HT1080 (cell line): ENCODE results near the gene ATP13A2. TPM values are rescaled to one million over a fixed set of nuclear protein-coding genes. Genes with fewer than 3 reads are reported as not detected.
A peak's percentile ranks its signal among the peaks of the same experiment; 100 is the strongest.

Experiments
- DNase-seq: peaks from one replicate; pipeline ENCODE4 v3.0.0-alpha.2; 2015; ENCODE audit warnings: low read depth
- total RNA-seq: library from RNA; depleted of rRNA; stranded (reverse); fragments of >200 nt; shearing (Covaris generic); gene quantifications from 2 replicates; pipeline ENCODE4 v1.2.3, GENCODE V29; 2014

The ATP13A2 gene
- total RNA-seq, 1 experiment from 2014 or later: 46.9 TPM

DNA sequence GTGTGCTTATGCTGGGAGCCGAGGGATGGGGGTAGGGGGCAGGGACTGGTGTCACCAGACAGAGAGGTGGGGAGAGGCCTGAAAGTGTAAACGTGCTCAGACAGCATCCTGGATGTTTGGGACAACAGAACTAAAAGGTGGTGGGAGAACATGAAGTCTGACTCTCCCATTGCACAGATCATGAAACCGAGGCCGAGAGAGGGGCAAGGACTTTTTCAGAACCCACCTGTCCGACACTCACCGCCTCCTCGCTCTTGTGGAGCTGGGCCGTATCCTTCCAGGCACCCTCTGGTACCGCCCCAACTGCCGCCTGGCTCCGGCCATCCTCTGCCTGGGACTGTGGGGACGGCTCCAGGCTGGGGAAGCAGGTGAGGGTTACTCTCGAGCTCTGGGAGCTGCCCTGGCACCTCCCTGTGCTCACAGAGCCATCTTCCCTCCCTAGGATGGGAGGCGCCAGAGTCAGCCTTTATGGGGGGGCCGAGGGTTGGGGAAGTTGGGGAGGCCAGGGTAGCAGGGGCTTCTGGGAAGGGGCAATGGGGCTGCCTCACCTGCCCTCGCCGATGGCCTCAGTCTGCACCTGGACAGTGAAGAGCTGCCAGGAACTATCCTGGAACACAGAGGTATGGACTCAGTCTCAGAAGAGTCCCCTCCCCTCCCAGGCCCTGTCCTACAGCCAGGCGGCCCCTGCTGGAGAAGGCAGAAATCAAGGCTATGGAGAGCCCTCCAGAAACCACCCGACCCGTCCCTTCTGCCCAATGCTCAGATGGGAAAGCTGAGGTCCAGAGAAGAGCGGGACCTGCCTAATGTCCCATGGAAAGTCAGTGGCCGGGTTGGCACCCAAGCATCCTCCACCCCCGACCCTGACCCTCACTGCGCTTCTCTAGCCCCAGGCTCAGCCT, 7.0 kb downstream of the ATP13A2 start:
- DNase-seq: no peak

DNA sequence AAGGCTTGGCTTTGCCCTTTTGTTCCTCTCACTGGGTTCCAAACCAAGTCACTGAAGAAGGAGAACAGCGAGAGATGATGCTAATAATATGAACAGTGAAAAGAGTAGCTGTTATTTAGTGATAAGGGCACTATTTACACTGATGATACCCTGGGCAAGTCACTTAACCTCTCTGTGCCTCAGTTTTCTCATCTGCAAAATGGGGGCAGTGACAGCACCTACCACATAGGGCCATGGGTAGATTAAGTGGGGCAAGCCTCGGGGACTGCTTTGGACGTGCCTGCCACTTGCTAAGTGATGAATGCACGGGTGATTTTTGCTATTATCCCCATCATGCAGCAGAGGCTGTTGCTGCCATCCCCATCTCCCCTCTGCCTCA, 9.2 kb downstream of the ATP13A2 start:
- DNase-seq: no peak

DNA sequence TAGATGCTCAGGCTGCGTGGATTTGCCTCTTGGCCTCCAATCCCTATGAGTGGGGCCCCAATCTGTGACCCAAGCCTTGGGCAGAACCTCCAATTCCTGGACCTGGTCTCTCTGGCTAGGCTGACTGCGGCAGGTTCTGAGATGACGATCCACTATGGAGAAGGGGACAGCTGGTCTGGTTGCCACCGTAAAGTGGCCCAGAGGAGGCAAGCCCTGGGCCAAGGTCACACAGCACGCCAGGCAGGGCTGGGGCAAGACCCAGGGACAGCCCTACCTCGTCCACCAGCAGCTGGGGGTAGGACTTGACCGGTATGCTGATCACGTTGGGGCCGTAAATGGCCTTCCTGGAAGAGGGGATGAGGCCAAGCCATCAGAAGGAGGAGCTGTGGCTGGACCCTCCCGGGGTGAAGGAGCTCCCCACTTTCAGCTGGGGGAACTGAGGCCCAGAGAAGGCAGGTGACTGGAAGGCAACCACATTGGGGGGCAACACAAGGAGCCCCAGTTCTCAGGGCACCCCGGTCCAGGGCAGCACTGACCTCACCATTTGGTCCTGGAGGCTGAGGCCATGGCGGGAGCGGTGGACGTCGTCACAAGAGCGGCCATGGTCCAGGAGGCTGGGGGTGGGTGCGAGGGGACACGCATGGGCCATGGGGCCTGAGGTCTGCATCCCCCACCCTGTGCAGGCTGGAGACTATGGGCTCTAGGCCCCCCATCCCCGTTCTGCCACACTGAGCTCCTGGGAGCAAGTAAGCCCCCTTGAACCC, 9.8 kb downstream of the ATP13A2 start:
- no peak for DNase-seq

DNA sequence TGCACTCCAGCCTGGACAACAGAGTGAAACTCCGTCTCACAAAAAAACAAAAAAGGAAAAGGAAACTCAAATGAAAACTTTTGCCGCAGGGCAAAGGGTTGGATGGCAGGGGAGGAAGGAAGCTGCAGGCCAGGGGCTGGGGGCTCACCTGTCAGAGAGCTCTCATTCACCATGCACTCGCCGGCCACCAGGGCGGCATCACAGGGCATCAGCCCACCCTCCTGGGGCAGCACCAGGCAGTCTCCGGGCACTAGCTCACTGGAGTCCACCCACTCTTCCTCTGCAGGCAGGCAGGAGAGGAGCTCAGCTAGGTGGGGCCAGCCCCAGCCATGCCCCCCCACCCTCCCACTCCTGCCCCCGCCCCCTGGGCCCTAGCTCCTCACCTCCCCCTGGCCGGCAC, 11.9 kb downstream of the ATP13A2 start:
- no peak for DNase-seq

DNA sequence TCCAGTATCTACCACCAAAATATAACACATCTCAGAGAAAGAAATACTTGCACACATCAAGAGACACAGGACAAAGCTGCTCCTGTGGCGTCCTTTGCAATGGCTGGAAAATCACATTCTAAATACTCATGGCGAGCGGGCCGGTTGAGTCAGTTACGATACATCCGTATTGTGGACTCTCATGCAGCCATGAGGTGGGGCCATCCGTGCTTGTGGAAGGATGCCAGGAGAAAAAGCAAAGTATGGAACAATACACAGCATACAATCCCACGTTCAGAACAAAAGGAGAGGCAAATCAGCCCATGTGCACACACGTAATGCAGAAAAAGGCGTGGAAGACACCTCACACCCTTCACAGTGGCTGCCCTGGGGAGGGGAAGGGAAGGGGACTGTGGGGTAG, 13.1 kb downstream of the ATP13A2 start:
- DNase-seq: no peak

DNA sequence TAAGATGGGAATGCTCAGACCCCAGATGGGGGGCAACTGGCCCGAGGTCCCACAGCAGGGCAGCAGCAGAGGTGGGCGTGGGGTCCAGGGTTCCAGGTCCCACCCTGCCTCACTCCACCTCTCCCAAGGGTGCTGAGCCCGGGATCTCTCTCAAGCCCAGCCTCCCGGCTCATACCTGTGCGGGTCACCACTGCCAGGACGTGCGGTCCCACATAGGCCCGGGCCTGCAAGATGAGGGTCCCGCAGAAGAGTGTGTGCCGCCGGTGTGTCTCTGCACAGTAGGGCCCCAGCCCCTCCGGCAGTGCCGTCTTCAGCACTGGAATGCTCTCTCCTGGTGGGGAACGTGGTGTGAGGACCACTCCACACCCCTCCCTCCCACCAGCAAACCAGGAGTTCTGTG, 14.9 kb downstream of the ATP13A2 start:
- no peak for DNase-seq

DNA sequence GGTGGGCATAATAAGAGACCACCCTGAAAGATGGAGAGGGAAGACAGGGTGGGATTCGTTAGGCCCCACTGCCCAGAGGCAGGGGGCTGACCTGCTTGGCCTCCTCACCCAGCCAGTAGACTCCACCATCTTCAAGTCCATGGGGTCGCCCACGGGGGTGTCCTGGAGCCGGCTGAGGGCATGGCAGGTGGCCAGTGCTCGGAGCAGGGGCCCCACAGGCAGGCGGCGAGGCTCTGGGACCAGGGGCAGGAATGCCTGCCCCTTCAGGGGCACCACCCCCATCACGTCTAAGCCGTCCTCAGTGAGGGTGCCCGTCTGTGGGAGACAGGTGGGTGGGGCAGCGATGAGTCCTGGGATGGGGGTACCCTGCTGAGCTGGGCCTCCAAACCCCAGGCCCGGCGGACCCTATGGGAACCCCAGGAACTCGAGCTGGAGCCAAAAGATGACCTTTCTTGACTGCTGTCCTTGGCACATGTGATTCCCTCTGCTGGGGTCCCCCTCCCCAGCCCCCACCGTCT, 18.1 kb downstream of the ATP13A2 start:
- DNase-seq: no peak

DNA sequence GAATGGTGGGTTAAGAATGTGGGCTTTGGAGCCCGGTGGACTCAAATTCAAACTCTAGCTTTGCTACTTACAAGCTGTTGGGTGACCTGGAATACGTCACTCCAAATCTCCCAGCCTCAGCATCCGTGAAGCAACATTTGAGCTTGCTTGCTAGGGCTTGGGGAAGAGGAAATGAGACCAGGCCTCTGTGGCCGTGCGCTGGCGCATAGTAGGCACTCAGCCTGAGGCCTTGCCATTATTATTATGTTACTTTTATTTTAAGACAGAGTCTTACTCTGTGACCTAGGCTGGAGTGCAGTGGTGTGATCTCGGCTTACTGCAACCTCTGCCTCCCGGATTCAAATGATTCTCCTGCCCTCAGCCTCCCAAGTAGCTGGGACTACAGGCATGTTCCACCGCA, 19.1 kb downstream of the ATP13A2 start:
- no peak for DNase-seq

DNA sequence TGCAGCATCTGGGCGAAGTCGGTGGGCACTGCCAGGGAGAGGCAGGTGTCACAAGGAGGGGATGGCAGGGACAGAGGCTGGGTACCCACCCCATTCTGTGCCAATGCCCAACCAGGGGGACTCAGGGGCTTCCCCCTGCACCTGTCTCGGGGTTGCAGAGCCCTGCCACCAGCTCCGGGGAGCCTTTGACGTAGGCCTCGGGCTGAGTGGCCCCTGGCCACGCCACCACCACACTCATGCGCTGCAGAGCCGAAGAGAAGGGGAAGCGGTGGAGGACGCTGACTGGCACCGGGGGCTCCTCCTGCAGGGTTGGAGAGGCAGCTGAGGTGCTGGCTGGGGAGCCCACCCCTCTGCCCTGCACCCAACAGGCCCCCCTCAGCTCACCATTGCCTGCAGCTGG, 19.6 kb downstream of the ATP13A2 start:
- no peak for DNase-seq

DNA sequence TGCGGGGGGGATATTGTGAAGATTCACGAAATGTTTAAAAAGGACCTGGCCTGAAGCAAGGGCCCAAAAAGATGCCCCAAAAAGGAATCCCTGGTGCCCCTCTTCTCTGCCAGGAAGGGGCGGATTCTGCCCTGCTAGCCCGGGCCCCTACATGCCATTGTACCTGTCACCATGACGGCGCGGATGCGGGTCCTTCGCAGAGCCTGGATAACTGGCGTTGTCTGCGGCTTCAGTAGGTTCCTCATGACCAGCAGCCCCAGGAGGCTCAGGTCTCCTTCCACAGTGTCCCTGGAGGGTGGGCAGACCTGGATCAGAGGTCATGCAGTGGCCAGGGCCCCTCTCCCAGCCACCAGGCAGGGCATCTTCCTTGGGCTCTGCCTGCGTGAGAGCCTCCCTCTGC, 20.2 kb downstream of the ATP13A2 start:
- DNase-seq: no peak

DNA sequence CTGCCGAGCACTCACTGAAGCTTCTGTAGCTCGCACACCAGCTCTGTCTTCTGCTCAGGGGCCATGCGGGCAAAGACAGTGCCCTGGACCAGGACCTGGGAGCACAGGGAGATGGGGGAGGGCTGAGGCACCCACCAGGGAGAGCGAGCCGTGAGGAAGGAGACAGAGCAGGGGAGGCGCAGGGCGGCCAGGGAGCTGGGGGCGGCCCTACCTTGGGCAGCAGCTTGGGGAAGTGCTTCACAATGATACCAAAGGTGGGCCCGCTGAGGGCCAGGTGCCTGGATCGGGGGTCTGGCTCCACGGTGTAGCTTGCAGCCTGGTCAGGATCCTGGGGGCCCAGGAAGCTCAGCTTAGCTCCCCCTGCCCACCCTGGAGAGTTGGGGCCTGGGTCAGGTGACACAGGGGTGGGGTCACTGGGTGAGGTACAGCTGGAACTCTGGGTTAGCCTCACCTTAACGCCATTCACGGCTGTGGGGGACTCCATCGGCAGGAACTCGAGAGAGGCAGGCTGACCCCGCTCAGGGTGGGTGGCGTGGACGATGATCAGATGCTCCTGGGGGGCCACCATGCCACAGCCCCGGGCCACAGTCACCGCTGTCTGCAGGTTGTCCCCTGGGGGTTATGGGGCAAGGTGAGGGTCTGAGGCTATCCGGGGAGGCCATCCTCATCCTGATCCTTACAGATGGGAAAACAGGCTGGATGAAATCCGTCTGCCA, 21.9 kb downstream of the ATP13A2 start:
- no peak for DNase-seq

DNA sequence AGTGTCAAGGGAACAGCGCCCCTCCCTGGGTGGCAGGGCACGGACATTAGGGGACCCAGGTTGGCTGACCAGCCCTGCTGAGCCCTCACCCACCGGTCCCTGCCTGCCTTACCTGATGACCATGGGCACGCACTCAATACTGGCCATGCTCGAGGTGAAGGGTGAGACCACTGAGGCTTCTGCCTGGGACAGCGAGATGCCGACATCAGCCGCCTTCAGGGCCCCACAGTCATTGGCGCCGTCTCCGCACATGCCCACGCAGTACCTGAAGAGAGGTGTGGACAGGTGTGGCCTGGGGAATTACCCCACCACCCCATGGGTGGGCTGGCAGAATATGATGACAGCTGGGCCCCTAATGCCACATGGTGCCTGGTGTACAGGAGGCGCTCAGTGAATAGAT, 23.5 kb downstream of the ATP13A2 start:
- no peak for DNase-seq

DNA sequence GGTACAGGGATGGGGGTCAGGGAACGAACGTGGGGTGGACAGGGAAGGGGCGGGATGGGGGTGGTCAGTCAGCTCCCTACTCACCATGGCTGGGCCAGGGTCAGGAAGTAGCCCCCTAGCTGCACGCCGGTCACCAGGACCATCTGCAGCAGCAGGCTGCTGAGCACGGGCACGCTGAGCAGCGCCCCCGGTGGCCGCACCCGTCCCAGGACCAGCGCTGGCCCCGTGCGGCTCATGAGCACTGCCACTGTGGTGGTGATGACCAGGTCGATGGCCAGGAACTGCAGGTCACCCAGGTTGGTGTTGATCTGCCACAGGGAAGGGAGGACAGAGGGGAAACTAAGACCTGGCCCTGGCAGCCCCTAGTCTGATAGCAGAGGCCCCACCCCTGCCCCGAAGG, 24.8 kb downstream of the ATP13A2 start:
- DNase-seq: no peak

DNA sequence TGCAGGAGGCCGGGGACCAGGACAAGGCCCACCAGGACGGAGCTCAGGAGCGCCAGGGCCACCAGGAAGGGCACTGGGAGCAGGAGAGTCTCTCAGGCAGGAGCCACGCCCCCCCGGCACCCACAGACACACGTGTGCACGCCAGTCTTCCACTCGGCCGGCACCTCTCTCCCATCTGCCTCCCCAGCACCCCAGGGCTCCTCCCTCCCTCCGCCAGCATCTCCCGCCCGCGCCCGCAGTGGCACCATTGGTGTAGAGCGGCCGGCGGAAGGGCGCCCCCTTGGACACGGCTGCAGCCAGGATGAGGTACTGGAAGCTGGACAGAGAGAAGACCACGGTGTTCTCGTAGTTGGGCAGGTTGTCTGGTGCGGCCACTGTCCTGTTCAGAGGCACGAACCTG, 25.2 kb downstream of the ATP13A2 start:
- no peak for DNase-seq

DNA sequence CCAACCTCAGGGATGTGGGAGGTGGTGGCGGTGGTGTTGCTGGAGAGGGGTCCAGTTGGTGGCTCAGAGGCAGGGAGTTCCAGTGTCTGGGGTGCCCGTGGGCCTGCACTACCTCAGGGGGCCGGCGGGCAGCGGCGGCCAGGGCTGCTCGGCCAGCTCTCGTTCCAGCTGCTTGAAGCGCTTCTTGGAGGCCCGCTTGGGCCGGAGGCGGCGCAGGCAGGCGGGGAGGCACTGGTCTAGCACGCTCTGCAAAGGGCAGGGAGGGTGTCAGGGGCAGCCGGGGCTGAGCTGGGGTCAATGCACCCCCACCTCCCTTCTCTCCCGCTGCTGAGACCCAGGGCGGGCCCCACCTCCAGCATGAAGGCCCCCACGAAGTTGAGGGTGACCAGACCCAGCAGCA, 25.6 kb downstream of the ATP13A2 start:
- DNase-seq: no peak

DNA sequence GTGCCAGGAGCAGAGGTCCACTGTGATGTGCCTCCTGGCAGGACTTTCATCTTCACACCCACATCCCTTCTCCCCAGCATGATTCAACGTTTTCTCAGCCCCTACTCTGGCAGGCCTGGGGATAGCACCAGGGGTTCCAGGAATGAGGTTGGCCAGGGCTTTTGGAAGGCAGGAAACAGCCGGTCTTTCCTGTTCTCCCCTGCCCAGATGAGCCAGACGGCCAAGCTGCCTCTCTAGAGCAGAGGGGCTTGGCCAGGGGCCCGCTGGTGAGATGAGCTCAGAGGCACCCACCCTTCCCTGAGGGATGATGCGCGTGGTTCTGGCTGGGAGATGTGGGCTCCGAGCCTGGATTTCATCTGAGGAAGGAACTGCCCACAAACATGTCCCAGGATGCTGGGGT, 27.0 kb downstream of the ATP13A2 start:
- DNase-seq: peak; percentile 94

DNA sequence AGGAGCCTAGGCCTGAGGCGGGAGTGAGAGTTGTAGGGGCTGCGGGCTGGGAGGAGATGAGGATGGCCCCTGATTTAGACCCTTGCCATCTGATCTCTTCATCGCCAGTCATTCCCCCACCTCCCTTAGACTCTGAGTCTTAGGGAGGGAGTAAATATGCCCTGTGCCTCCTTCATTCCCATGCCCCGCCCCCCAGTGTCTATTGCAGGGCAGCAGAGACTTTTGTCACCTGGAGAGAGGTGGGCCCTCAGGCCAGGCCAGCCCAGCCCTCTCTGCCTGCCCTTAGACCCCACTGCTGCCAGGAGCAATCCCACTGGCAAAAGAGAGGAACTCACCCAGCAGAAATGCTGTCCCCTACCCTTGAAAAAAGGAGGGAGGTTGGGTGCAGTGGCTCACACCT, 28.1 kb downstream of the ATP13A2 start:
- no peak for DNase-seq

DNA sequence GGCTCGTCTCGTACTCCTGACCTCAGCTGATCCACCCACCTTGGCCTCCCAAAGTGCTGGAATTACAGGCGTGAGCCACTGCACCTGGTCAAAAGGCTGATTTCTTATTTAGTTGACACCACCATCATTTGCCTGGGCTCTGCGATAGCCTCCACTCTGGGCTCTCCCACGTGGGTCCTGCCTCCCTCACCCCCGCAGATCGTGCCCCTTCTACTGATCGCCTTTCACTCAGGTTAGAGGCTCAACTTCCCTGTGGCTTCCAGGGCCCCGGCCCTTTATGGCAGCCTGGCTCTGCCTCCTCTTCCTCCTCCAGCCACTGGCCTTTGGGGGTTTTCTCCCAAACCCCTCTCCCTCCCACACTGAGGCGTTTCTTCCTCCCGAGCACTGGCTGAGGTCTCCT, 28.8 kb downstream of the ATP13A2 start:
- no peak for DNase-seq

DNA sequence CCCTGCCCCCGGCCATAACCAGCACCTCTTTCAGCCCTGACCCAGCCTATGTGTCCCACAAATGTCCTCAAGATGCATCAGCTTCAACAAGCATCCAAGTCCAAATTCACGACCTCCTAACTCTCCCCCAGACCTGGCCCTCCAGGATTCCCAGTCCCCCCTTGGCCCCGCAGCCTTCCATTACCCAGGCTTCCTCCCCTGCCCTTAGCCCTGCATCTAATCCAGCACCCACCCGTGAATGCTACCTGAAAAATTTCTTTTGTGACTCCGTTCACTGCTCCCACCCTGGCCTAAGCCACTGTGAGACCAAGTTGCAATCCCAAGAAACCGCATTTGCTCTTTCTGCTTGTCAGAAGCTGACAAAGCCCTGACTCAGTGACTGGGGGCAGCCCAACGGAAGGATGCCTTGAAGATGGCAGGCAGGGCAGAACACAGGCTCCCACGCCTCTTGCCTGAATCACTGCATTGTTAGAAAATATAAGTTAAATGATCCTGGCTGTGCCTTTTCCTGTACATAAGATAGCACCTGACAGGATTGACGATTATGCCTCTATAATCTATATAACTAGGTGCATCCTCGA, 30.4 kb downstream of the ATP13A2 start:
- peak; percentile 92 for DNase-seq

DNA sequence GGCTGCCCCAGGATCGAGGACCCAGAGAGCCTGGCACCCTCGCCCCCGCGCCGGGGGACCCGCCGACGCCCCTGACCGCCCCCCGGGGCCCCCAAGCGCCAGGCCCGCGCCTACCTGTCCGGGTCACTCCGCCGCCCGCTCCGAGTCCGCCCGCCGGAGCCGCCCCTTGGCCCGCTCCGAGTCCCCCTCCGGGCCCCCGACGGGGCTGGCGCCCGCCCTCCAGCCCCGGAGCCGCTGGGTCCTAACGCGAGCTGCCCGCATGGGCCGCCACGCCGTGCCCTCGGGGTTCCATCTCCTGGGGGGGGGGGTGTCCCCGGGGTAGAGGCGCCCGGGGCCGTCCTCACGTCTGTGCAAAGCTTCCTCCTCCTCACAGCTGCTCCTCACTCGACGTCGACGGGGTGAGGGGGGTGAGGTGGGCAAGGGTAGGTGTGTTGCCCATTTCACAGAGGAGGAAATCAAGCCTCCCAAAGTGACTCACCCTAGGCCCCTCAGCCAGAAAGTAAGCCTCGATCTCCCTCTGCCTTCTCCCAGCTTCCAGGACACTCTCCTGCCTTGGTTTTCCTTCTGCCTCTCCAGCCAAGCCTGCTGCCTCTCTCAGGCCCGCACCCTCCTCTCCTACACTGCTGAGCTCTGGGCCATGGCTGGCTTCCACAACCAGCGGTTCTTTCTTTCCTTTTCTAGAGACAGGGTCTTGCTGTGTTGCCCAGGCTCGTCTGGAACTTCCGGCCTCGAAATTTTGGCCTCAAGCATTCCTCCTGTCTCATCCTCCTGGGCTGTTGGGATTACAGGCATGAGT, 31.1 kb downstream of the ATP13A2 start, which contains the start of gene MFAP2:
Gene MFAP2, minus strand, starts transcription at position 148 of the 796 bp plus-strand sequence. CDS start 2,347 bp downstream, outside the sequence.
- DNase-seq: no peak
